Measurements from ENCODE around the gene OTOP3. TPM values are rescaled to one million over a fixed set of nuclear protein-coding genes. Genes with fewer than 3 reads are reported as not detected.
A peak's percentile ranks its signal among the peaks of the same experiment; 100 is the strongest.

The OTOP3 gene
- total and polyA plus RNA-seq, 2 donors (not counting 1 experiment from before 2014, with no cell fraction given), result not detected

DNA sequence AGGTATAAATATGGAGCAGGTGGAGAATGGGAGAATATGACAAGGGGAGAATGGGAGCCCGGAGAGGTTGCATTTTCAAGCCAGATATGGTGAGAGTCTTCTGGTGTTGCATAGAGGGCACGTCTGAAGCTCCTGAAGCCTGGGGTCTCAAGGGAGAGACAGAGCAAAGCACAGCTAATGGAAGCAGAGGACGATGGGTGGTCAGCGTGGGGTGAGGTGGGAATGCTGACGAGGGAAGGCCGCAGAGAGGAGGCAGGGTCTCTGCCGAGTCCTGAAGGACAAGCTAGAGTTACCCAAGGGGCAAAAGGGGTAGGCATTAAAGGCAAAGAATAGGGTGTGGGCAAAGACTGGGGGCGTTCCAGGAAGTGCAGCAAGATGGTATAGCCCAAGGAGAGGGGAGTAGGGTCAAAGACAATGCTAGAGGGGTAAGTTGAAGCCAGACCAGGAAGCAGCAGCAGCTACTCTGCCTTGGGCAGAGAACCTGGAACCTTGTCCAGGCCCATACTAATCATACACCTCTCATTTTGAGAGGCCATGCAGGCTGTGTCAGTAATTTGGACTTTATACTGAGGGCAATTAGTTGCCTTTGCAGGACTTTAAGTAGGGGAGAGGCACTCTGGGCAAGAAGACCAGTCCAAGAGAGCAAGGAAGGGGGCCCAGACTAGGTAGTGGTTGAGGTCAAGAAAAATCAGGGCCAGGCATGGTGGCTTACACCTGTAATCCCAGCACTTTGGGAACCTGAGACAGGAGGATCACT lies 2.7 kb downstream of the OTOP3 start:
- H3K79me2 ChIP-seq (ENCODE audit: control insufficient read depth, insufficient read depth, low read length), result no peaks in the 10 kb centered on the region
- H3K4me2 ChIP-seq (ENCODE audit: extremely low read depth, insufficient read depth, low read length), result no peak overlapping the region
- no peaks in the 10 kb centered on the region for H3K36me3 ChIP-seq (ENCODE audit: control insufficient read depth, insufficient read depth, low read length)
- H3K4me1 ChIP-seq (ENCODE audit: control insufficient read depth, extremely low read depth, insufficient read depth, low read length), result no peaks in the 10 kb centered on the region
- no peaks in the 10 kb centered on the region for H4K20me1 ChIP-seq (ENCODE audit: control insufficient read depth, extremely low read depth, insufficient read depth, low read length)
- TF ChIP-seq EZH2 (IDR thresholded peaks at IDR 0.05; ENCODE audit: low read length, missing control alignments), result no peak
- TF ChIP-seq, protein P1, sequence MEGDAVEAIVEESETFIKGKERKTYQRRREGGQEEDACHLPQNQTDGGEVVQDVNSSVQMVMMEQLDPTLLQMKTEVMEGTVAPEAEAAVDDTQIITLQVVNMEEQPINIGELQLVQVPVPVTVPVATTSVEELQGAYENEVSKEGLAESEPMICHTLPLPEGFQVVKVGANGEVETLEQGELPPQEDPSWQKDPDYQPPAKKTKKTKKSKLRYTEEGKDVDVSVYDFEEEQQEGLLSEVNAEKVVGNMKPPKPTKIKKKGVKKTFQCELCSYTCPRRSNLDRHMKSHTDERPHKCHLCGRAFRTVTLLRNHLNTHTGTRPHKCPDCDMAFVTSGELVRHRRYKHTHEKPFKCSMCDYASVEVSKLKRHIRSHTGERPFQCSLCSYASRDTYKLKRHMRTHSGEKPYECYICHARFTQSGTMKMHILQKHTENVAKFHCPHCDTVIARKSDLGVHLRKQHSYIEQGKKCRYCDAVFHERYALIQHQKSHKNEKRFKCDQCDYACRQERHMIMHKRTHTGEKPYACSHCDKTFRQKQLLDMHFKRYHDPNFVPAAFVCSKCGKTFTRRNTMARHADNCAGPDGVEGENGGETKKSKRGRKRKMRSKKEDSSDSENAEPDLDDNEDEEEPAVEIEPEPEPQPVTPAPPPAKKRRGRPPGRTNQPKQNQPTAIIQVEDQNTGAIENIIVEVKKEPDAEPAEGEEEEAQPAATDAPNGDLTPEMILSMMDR (conservative IDR thresholded peaks at IDR 0.05 in 1 of 2, IDR thresholded peaks at IDR 0.05 in 1 of 2; ENCODE audit: low read depth in 1 of 2, low read length in 2 of 2), result no peak
- no peak overlapping the region for H3K4me3 ChIP-seq (replicated peaks in 1 of 4; ENCODE audit: control extremely low read depth in 1 of 4, insufficient read depth in 1 of 4, low read depth in 3 of 4, low read length in 4 of 4)
- no peak overlapping the region for H2AFZ ChIP-seq (ENCODE audit: low read length)
- DNase-seq (ENCODE audit: low read depth in 2 of 2), result no peak
- peaks cover 45% of the 10 kb centered on the region for H3K27me3 ChIP-seq (ENCODE audit: control insufficient read depth, insufficient read depth, low read length)
- H3K27ac ChIP-seq (ENCODE audit: insufficient read depth, low read length), result no peak overlapping the region
- no peaks in the 10 kb centered on the region for H3K9me3 ChIP-seq (ENCODE audit: control insufficient read depth, insufficient read depth, low read depth, low read length)
- no peak overlapping the region for H3K9ac ChIP-seq (ENCODE audit: insufficient read depth, low read length)

DNA sequence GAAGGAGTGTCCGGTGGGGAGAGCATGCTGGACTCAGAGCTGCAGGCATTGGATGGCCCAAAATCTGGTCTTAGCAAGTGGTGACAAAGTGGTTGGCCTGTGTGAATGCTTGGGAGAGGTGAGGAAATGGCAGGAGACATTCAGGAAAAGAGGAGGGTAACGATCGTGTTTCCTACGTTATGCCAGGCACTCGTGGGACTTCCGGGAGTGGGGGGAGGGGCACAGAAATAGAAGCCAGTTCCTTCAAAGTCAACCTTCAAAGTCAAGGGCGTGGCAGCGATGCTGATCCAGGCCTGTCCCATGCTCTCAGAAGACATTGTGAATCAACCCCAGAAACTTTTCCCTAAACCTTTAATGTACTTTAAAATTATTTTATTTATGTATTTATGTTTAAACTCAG lies 3.8 kb downstream of the OTOP3 start:
- Histone ChIP-seq H3K4me2 (ENCODE audit: extremely low read depth, insufficient read depth, low read length) (no peak overlapping the region), H3K27ac (ENCODE audit: insufficient read depth, low read length) (no peak overlapping the region), H3K4me1 (ENCODE audit: control insufficient read depth, extremely low read depth, insufficient read depth, low read length) (no peaks in the 10 kb centered on the region), H2AFZ (ENCODE audit: low read length) (no peak overlapping the region), H3K36me3 (ENCODE audit: control insufficient read depth, insufficient read depth, low read length) (no peaks in the 10 kb centered on the region), H3K79me2 (ENCODE audit: control insufficient read depth, insufficient read depth, low read length) (no peaks in the 10 kb centered on the region), H3K4me3 (replicated peaks in 1 of 4; ENCODE audit: control extremely low read depth in 1 of 4, insufficient read depth in 1 of 4, low read depth in 3 of 4, low read length in 4 of 4) (no peak overlapping the region), H3K9me3 (ENCODE audit: control insufficient read depth, insufficient read depth, low read depth, low read length) (no peaks in the 10 kb centered on the region), H4K20me1 (ENCODE audit: control insufficient read depth, extremely low read depth, insufficient read depth, low read length) (no peaks in the 10 kb centered on the region), H3K27me3 (ENCODE audit: control insufficient read depth, insufficient read depth, low read length) (peaks cover 46% of the 10 kb centered on the region), H3K9ac (ENCODE audit: insufficient read depth, low read length) (no peak overlapping the region)
- TF ChIP-seq, protein P1 (conservative IDR thresholded peaks at IDR 0.05 in 1 of 2, IDR thresholded peaks at IDR 0.05 in 1 of 2; ENCODE audit: low read depth in 1 of 2, low read length in 2 of 2), result no peak
- no peak for TF ChIP-seq EZH2 (IDR thresholded peaks at IDR 0.05; ENCODE audit: low read length, missing control alignments)
- no peak for DNase-seq (ENCODE audit: low read depth in 2 of 2)

DNA sequence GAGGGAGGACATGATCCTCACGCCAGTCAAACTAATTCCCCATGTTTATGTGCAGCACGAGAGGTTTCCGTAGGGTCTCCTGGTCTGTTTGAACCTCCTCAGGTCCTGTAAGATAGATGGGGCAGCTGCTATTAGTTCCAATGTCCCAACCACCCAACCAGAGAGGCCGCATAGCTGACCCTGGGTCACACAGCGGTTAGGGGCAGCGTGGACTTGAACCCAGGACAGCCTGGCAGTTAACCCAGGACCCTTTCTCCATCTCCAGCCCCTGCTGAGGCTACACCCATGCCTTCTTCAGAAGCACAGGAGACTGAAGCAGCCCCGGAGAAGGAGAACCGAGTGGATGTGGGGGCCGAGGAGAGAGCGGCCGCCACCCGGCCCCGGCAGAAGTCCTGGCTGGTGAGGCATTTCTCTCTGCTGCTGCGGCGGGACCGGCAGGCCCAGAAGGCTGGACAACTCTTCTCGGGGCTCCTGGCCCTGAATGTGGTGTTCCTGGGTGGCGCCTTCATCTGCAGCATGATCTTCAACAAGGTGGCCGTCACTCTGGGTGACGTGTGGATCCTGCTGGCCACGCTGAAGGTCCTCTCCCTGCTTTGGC lies 5.5 kb downstream of the OTOP3 start:
- Histone ChIP-seq H4K20me1 (ENCODE audit: control insufficient read depth, extremely low read depth, insufficient read depth, low read length) (no peaks in the 10 kb centered on the region), H3K4me3 (replicated peaks in 1 of 4; ENCODE audit: control extremely low read depth in 1 of 4, insufficient read depth in 1 of 4, low read depth in 3 of 4, low read length in 4 of 4) (no peak overlapping the region), H3K79me2 (ENCODE audit: control insufficient read depth, insufficient read depth, low read length) (no peaks in the 10 kb centered on the region), H3K36me3 (ENCODE audit: control insufficient read depth, insufficient read depth, low read length) (no peaks in the 10 kb centered on the region), H3K4me1 (ENCODE audit: control insufficient read depth, extremely low read depth, insufficient read depth, low read length) (no peaks in the 10 kb centered on the region), H3K9ac (ENCODE audit: insufficient read depth, low read length) (no peak overlapping the region), H3K9me3 (ENCODE audit: control insufficient read depth, insufficient read depth, low read depth, low read length) (no peaks in the 10 kb centered on the region), H3K27me3 (ENCODE audit: control insufficient read depth, insufficient read depth, low read length) (peaks cover 40% of the 10 kb centered on the region), H3K4me2 (ENCODE audit: extremely low read depth, insufficient read depth, low read length) (no peak overlapping the region), H2AFZ (ENCODE audit: low read length) (no peak overlapping the region), H3K27ac (ENCODE audit: insufficient read depth, low read length) (no peak overlapping the region)
- no peak for DNase-seq (ENCODE audit: low read depth in 2 of 2)
- TF ChIP-seq EZH2 (IDR thresholded peaks at IDR 0.05; ENCODE audit: low read length, missing control alignments), result peak; percentile 32
- TF ChIP-seq, protein P1 (conservative IDR thresholded peaks at IDR 0.05 in 1 of 2, IDR thresholded peaks at IDR 0.05 in 1 of 2; ENCODE audit: low read depth in 1 of 2, low read length in 2 of 2), result no peak
